NCI-H187 treated with DMSO at 0.1 percent for 48 hours (cell line): ENCODE data around the gene CAMK2D.

Source experiments
- DNase-seq: peaks from one replicate; lab custom pipeline; 2025; lab: John Stamatoyannopoulos, UW

The CAMK2D gene

DNA sequence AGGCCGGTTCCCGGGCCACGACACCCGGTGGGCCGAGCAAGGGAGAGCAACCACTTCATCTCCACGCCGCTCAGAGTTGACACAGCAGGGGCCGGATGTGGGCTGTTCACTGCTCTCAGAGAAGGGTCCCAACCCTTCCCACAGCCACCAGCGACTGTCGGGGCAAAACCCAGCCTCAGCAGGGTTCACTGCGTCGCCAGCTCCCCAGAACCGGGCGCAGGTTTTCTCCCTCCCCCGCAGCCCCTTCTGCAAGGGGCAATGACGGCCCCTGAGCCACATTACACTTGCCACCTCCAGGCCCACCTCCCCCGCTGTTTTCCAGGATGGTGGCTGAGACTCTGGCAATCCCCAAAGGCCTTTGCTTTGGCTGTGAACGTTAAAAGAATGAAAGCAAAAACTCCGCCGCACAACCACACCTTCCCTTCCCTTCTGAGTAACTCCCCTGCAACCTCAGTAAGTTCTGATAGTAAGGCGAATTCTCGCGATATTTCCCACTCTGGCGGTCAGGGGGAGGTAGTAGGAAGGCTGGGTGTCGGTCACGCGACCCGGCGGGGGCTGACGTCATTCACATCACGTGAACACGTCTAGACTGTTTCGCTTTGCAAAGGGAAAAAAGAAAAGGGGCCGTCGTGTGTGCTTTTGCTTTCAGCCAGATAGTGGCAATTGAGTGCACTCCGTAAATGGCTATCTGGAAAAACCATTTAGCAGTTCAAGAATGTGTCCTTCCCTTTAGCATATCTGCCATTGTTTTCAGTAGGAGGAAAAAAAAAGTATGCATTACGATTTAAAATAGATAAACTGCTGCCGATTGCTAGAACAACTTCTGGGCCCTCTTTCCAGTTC, 869 bp upstream of the CAMK2D start:
- DNase-seq = peak; percentile 54

GRCh38 chr4:113760795-113761619, 531 bp downstream of the CAMK2D start:
- no peak for DNase-seq

- DNase-seq = no peak
Observed at GRCh38 chr4:113760094-113760794, 1.3 kb downstream of the CAMK2D start.

- DNase-seq = no peak
Observed at GRCh38 chr4:113759696-113760093, 1.8 kb downstream of the CAMK2D start.

DNA sequence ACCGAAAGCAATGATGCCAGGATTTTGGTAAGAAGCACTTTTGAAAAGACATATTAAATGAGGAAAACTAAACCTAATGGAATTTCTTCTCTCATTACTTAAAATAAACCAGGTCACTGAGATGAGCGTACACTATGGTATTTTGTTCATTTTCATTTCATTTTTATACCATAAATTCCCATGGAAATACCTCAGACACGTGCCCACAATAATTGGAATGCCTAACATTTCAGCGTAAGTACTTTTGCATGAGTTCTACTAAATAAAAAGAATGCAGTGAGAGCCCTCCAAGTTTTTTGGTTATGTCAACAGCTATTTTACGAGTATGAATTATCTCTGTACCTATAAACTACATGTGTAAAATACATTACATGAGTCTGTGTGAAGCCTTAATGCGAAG, 3.2 kb downstream of the CAMK2D start:
- DNase-seq = no peak

DNA sequence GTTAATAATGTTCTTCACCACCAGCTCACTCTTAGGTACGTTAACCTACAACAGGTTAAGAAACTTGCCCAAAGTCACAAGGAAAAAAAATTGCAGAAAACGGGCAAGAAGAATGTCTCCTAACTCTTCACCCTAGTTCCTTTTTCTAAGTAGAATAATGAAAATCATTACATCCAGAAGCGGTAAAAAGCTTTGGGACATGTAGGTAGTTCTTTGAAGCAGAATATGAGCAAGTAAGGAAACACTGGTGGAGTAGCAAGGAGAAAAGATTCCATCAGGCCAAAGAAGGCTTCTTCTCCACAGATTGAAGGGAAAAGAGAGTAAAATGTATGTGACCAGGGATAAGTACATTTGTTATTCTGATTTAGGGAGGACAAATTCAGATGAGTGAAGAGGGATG, 4.1 kb downstream of the CAMK2D start:
- DNase-seq = no peak

- DNase-seq = no peak
Observed at GRCh38 chr4:113756005-113756410, 5.5 kb downstream of the CAMK2D start.

- no peak for DNase-seq
Observed at GRCh38 chr4:113750734-113751133, 10.8 kb downstream of the CAMK2D start.

- no peak for DNase-seq
Observed at GRCh38 chr4:113750296-113750695, 11.2 kb downstream of the CAMK2D start.

- no peak for DNase-seq
Observed at GRCh38 chr4:113749178-113749577, 12.4 kb downstream of the CAMK2D start.

- DNase-seq = no peak
Observed at GRCh38 chr4:113747949-113748348, 13.6 kb downstream of the CAMK2D start.

GRCh38 chr4:113745711-113746110, 15.8 kb downstream of the CAMK2D start:
- no peak for DNase-seq

- DNase-seq = no peak
Observed at GRCh38 chr4:113744667-113745240, 16.8 kb downstream of the CAMK2D start.

DNA sequence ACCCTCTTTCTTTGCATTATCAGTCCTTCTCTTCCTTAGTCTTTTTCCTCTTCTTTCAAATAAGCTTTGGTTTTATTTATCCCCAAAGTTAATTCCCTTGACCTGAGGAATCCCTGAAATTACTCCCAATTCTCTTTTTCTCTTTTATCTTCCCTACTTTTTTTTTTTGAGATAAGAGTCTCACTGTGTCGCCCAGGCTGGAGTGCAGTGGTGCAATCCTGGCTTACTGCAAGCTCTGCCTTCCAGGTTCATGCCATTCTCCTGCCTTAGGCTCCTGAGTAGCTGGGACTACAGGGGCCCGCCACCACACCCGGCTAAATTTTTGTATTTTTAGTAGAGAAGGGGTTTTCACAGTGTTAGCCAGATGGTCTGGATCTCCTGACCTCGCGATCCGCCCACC, 17.8 kb downstream of the CAMK2D start:
- no peak for DNase-seq

- DNase-seq = no peak
Observed at GRCh38 chr4:113742643-113743042, 18.9 kb downstream of the CAMK2D start.

DNA sequence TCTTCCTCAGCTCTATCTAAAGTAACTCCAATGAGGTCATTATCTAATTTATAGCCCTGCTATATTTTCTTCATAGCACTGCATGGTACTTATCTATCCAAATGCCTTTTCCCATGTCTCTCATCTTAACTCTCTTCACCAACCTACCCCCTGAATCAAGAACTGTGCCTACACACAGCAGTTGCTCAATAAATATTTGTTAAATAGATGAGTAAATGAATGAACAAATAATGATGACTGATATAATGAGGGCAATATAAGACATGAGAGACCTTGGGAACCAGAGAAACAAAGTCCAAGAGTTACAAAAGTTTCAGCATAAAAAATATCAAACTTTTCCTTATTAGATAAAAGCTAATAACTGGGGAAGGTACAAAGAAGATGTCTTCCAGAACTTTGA, 19.6 kb downstream of the CAMK2D start:
- DNase-seq = no peak

GRCh38 chr4:113740857-113741379, 20.6 kb downstream of the CAMK2D start:
- no peak for DNase-seq

GRCh38 chr4:113739197-113739596, 22.3 kb downstream of the CAMK2D start:
- no peak for DNase-seq

GRCh38 chr4:113738251-113738650, 23.3 kb downstream of the CAMK2D start:
- no peak for DNase-seq

DNA sequence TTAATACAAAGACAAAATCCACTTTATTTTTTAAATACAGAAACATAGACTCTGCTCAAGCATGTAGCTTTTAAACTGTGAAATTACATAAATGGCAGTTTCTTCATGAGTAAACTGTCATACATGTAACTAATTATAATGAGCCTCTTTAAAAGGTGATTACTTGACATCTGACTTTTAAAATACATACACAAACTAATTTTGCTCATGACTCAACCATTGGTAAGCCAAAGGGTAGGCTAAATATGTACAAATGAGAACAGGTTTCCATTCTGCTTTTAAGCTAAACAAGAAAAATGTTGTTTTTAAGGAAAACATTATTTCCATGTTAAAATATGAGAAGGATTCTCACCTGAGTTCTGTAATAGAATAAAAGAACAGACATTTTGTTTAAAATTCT, 27.9 kb downstream of the CAMK2D start:
- DNase-seq = no peak

DNA sequence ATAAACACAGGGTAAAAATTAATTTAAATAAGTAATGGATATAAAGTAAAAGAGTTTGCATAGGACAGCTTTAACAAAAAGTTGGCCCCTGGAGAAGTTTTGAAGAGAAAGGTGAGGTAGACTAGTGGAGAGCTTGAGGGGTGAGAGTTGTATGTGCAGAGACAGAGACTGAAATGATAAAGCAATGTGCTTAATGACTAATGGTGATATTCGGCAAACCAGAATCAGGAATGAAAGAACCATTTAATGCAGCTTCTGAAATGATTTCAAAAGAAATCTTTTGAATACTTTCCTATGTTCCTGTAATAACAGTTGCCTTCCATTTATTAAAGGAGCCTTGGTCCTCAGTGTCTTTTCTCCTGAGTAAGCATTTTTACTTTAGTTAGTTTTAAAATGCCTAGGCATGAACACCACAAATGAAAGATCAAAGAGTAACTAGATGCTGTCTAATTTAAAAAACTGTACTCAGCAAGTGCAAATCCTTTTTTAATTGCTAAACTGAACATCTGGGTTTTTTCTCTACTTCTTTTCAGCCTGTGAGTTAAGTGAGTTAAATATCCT, 28.5 kb downstream of the CAMK2D start:
- DNase-seq = no peak
